ENCODE results near the gene NEXN.

- TF ChIP-seq POLR2A (IDR thresholded peaks at IDR 0.05) (no peak), CTCF (IDR thresholded peaks at IDR 0.05) (no peak)
Observed at GRCh38 chr1:77955709-77956108, 67.3 kb downstream of the NEXN start.

Measured in heart left ventricle (tissue), 13 donors.